NCI-H2029 treated with DMSO at 0.1 percent for 48 hours (cell line): ENCODE data around the gene SLC22A15.

Experiments used
- DNase-seq: peaks from one replicate; lab custom pipeline; 2025; lab: John Stamatoyannopoulos, UW

The SLC22A15 gene

DNA sequence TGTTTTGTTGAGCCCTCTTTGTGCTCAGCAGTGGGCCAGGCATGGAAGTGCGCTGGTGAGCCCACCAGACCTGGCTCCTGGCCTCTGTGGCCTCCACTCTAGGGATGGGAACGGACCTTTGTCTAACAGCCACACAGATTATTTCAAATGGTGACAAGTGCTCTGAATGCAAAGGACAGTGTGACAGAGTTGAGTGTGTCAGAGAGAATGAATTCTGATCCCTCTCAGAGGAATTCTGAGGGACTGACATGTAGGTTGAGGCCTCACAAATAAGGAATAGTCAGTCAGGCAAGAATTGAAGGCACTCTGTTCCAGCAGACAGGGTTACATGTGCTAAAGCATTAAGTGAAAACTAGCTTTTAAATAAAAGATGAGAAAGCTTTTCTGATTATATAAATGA is 123.6 kb downstream of the SLC22A15 start:
- DNase-seq: no peak

DNA sequence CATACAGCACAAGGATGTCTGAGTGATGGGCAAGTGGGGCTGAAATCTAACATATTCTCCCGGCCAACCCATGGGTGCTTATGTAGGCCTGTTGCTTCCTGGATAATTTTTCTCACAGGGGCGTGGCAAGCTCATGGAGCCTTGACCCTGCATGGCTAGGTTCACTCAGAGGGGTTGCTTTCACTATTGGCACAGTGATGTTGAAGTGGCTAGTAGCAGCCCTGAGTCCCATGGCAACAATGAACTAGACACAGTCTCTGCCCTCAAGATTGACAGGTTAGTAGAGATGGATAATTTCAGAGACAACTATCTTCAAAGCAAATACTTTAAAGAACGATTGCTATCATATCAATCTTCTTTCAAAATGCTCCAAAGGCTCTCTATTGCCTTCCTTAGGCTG is 128.4 kb downstream of the SLC22A15 start:
- no peak for DNase-seq

DNA sequence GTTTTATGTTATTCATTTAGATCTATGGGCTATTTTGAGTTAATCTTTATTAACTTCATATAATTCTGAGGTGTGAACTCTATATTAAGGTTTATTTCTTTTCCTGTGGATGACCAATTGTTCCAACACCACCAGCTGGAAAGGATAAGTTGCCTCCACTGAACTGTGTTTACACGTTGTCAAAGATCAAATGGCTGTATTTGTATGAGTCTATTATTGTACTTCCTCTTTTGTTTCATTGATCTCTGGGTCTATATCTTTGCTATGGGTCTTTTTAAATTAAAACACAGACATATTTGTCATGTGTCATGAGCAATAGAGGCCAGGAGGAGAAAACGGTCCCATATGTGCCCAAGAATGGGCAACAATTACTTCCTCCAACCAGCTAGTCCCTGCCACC is 129.7 kb downstream of the SLC22A15 start:
- DNase-seq: no peak

DNA sequence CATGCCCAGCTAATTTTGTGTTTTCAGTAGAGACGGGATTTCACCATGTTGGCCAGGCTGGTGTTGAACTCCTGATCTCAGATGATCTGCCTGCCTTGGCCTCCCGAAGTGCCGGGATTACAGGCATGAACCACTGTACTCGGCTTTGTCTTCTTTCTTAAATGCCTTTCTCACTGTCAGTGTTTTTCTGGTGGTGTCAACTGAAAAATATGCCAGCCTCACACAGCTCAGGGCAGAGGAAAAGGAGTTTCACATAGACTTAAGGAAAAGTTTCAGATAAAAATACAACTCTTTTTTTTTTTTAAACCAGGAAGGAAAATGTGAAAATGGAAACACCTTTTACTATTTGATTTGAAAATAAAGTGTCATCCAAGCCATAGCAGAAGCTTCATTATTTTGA is 130.3 kb downstream of the SLC22A15 start:
- no peak for DNase-seq

DNA sequence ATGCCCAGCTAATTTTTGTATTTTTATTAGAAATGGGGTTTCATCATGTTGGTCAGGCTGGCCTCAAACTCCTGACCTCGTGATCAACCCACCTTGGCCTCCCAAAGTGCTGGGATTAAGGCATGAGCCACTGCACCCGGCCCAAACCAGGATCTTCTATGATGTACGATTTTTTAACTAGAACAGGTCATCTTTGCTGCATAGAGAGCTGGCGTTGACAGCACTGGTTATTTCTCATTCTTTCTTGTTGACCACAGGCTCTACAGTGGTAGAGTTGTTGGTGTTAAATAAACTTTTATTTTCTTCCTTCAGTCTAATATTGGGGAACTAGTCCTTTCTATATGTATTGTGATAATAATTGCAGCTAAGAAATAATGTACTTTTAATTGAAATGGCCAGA is 131.1 kb downstream of the SLC22A15 start:
- DNase-seq: no peak

DNA sequence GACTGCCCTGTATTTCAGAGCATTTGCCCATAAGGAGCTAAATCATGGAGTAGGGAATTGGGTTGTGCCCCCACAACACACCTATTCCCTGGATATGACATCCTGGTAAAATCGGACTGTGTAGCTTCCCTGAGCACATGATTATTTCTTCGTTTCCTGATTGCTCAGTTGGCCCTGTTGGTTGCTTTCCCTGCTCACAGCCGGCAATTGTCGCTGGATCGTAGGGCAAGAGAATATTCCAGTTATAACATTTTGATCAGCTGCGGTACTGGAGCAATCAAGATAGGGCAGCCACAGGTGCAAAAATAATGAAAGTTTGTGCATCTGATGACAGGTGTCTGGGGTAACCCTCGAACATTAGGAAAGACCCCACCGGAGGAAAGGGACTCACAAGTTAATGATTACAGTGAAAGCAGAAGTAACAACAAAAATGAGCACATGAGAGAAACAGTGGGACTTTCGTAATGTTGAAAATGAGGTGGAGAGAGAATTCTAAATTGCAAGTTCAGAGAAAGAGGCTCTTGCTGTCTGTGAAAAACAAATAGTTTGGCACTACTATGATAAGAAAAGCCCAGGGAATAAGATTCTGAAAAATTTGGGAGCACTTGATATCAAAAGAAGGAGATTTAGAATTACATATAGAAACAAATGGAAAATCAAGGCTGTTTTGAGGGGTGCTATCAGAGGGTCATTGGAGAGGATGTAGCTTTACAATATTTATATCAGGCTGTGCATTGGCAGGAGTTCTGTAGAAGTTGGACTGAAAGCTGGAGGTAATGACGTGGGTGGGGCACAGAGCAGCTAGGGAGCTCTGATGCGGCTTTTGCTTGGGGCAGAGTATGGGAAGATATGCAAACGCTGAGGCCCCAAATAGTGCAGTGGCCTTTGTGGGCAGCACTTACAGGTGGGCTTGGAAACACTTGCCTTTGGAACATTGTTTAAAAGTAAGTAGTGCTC is 134.5 kb downstream of the SLC22A15 start, which contains the start of gene MAB21L3:
Gene MAB21L3 (plus strand): TSS at position 833 of the 957 bp plus-strand sequence. CDS start 1,217 bp downstream, outside the sequence.
- no peak for DNase-seq

DNA sequence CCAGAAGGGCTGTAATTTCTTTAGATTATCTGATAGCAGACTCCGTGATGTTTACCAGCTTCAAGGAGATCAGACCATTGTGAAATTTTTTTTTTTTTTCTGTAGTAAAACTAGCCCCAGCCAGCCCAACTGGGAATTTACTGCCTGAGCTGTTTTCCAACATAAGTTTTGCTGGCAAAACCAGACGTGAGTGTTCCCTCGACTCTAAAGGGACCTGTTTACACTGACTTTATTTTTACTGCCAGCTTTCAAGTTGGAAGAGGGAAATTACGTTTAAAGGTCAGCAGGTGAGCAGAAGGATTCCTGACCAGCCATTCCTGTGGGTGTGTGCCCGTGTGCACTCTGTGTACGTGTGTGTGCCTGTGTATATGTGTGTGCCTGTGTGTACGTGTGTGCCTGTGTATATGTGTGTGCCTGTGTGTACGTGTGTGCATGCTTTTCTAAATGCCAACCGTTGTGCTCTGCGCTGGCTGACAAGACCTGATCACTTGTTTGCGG is 135.3 kb downstream of the SLC22A15 start:
- no peak for DNase-seq

DNA sequence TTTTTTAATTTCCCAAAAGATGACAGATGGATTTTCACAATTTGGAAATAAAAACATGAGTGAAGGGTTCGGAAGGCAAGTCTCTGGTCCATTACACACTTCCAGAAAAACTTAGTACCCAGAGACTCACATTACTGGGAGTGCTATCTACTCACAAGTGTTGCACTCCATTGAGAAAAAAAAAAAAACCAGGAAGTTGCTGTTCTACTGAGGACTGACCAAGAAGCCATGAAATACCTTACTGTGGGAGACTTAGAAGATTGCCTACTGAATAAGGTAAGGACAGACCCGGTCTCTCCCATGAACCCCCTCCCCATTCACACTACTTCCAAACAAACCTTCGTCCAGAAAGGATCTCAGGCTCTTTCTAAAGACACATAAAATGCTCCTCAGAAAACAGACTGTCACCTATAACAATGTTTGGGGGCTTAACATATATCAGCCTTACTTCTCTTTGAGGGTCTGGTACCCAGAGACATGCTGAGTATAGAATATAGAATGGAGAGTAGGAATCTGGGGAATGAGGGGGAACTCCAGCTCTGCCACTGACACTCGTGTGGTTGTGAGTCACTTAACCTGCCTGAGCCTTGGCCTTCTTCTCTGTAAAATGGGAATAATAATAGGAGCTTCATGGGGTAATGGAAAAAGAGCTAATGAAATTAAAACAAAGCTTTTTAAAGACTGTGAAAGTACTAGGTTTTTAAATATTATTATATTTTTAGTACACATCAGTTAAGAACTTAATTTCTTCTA is 136.3 kb downstream of the SLC22A15 start:
- no peak for DNase-seq

DNA sequence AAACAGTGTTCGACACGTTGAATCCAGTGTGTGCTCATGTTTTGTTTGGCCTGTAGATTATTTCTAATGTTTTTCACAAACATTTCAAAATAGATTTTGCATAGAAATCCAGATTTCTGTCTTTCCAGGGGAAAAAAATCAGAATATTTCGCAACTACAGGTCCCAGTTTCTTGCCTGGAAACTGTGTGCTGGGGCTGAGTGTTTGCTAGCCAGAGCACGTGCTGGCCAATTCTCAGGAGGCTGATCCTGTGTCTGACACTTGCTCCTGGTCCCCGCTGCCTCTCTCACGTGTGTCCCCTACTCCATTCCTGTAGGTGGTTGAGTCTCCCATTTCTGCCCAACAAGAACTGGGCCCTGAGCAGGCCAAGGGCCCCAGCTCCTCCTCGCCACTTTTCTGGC is 137.3 kb downstream of the SLC22A15 start:
- no peak for DNase-seq

DNA sequence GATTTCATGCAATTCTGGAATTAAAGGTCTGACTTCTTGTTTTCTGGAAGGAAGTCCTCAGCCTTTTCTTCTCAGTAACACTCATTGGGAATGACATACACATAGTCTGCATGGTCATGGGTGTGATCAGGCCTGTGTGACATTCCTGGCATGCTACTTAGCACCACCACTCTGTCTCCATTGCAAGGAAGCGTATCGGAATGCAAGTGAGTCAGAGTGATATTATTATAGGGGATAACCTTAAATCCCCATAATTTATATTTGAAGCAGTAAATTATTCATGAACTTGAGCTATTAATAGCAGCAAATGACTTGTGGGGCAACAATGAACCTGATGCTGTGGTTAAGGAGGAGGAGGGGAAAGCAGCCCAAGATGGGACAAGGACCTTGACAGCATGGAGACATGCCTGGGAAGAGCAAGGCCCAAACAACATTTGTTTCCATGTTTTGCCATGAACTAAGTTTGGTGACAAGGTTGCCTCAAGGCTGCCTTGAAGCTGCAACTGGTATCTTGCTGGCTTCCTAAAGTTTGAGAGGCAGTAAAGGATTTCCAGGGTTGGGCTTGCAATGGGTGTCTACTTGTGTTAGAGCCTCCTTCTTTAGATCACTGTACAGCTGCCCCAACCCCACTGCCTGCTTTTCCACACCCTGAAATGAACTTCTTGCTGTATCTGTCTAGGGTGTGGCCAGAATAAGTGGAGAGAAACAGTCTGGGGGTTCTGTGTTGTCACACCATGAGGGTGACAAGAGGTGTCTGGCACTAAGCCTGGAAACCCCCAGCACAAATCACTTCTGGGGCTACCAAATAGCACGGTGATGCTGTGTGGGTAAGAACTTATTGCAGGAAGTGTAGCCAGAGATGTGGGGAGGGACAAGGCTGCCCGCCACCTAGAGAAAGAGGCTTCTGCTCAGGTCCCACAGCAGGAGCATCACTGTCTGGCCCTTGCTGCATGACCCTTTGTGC is 139.4 kb downstream of the SLC22A15 start:
- DNase-seq: no peak

DNA sequence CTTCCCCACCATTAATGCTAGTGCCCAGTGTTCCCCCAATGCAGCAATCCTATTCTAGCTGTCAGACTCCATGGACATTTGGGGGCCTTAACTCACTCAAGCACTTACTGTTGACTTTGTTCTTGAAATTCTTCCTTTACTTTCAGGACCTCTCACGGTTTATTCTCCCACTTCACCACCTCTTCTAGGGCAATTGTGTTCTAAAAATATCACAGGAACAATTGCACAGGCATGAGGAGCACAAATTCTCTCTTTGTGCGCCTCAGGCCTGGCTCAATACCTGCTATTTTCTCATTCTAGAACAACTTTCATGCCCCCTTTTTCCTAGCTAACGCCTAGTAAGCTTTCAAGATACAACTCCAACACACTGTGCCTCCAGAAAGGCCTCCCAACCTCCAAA is 142.2 kb downstream of the SLC22A15 start:
- DNase-seq: no peak
